Epithelial cell of esophagus (primary cell): Measurements from ENCODE around the gene C1orf146.

Experiments
- DNase-seq: peaks from one replicate; pipeline ENCODE4 v3.0.0; 2010; ENCODE audit warnings: low read depth
- H3K4me3 ChIP-seq: 2 replicates; pipeline ENCODE4 v1.5.1; 2011; ENCODE audit warnings: mild to moderate bottlenecking, low read length, control low read depth
- CTCF ChIP-seq: IDR thresholded peaks from 2 replicates; pipeline ENCODE4 v1.5.1; 2011; ENCODE audit warnings: low read depth, mild to moderate bottlenecking, low read length, control low read depth, inconsistent platforms; ENCODE audit not compliant: insufficient read depth; ENCODE audit errors: missing control alignments

C1orf146 gene

DNA sequence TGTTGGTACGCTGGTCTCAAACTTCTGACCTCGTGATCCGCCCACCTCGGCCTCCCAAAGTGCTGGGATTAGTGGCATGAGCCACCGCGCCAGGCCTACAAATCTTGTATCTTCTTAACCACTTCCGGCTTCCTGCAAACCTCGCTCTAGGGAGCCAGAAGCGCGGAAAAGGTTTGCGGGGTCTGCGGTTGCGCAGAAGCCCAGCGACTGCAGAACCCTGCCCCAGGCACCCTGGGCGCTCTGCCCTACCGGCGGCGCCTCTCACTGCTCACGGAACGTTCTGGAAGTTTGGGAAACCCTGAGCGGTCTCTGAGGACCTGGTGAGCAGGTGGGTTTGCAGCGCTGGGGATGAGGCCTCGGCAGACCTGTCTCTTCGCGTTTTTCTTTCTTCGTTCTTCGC is at the start of gene C1orf146:
Gene C1orf146 (plus strand): TSS at position 195 of the 400 bp plus-strand sequence. CDS start 13,506 bp downstream, outside the sequence.
- no peak for DNase-seq
- TF ChIP-seq CTCF: no peak

DNA sequence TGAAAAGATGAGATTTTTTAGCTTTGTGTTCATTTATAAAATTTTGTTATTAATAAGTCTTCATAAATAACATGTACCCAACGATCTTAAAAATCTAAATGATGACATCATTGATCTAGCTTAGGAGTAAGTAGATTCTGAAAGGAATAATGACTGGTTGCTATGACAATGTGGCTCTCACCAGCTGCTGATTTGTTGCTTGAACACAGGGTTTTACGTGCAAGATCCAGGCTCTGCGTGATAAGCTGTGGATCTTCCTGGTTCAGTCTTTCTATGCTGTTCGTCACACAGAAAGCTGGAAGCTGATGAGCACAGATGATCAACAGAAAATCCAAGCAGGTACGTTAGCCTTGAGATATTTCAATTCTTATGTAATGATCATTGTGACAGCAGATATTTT is 49.1 kb upstream of the C1orf146 start:
- no peak overlapping the region for H3K4me3 ChIP-seq
- no peak for TF ChIP-seq CTCF
- no peak for DNase-seq

More for the DNA sequence above, at the start of gene C1orf146:
- no peak within 1 kb of the TSS for H3K4me3 ChIP-seq

DNA sequence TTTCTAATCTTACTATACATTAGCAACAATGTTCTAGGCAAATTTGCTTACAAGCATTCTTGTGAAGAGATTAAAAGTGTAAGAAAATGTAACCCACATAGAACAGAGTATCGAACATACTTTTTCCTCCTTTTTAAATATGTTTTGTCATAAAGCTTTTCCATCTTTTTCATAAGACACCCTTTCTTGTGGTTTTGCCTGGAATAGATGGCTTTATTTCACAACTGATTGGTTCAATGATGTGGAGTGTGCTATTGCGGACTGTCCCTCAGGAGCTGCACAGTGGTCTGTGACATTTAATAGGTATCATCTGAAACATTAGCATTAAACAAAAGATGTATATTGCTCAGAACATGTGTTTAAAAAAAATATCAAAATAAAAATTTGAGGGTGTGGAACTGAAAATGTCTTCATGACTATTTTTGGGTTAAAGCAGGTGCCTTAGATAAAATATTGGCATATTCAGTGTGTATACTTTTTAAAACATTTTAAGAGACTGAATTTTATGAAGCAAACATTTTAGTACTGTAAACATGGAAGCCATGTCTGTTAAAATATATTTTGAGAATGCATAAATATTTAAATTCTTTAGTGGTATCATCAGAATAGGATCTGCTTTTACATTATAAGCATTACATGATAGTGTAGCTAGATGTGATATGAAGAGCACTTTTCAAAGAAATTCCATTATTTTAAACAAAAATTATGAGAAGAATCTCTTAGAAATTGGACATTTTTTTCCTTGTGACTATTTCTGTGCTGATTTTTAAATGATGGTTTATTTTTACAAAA is 48.3 kb upstream of the C1orf146 start:
- DNase-seq: no peak
- H3K4me3 ChIP-seq: no peak overlapping the region
- TF ChIP-seq CTCF: no peak

DNA sequence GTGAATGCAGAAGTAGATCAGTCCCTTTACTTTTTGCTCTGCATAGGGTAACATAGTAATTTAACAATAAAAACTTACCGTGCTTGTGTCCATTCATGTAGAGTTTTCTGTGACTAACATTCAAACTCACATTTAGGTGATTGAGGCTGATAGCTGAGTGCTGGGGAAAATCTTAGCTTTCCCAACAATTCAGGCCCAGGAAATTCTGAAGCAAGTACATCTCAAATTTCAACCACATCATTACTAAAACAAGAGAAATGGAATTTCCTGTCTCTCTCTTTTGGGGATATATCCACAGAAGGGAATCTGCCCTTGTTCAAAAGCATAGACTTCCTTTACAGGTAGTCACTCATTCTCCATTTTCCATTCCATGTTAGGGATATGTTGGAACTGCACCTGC is 33.1 kb upstream of the C1orf146 start:
- TF ChIP-seq CTCF: no peak
- DNase-seq: peak; percentile 73
- H3K4me3 ChIP-seq: no peak overlapping the region

DNA sequence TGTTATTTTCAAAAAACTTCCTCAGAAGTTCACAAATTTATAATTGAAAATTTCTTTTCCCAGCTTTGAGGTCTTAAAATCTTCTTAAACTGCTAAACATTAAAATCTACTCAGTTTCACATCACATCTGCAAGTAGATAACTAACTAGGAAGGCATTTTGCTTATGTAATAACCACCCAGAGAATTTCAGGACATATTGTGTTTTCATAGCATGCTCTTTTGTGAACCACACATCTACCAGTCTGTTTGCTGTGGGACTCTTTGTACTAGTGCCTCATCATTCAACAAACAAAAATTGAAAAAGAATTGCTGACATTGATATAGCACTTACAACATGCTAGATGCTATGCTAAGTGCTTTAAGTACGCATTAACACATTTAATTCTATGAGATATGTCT is 31.6 kb upstream of the C1orf146 start:
- H3K4me3 ChIP-seq: no peak overlapping the region
- no peak for DNase-seq
- no peak for TF ChIP-seq CTCF

GRCh38 chr1:92188436-92189255 is 29.1 kb upstream of the C1orf146 start:
- DNase-seq: no peak
- H3K4me3 ChIP-seq: no peak overlapping the region
- no peak for TF ChIP-seq CTCF

DNA sequence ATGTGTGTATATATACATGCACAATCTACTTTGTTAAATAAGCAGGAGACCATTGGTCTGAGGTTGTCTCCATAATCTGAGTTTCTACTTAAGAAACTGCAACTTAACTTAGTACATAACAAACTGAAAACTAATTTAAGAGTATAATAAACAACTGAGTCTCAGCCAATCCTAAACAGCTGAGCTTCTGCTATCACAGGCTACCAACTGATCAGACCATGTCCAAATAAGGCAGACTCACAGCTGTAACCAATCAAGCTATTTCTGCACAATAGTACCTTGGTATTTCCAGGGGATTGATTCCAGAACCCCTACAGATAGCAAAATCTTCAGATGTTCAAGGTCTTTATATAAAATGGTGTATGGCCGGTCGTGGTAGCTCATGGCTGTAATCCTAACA is 26.0 kb upstream of the C1orf146 start:
- H3K4me3 ChIP-seq: no peak overlapping the region
- no peak for DNase-seq
- TF ChIP-seq CTCF: no peak
